Gastroesophageal sphincter (tissue), 3 donors: ENCODE measurements around the gene PRKG1.

Source experiments
- POLR2A ChIP-seq, 2 donors: fragments of 450-650 bp; IDR thresholded peaks; one replicate each; pipeline ENCODE4 v1.6.1; 2017; ENCODE audit warnings: antibody characterized with exemption in 2 of 2, mild to moderate bottlenecking in 2 of 2, moderate library complexity in 1 of 2
- POLR2AphosphoS5 ChIP-seq: sonication (generic); formaldehyde crosslinking; IDR thresholded peaks from one replicate; pipeline ENCODE4 v1.6.1; 2017; ENCODE audit warnings: antibody characterized with exemption
- TF ChIP-seq, protein P1 (sequence below), 4 experiments: fragments of 200-600 bp in 2 of 4; fragments of 450-650 bp in 2 of 4; sonication (generic) in 1 of 4; IDR thresholded peaks; one replicate each; pipeline ENCODE4 v1.5.1; 2017 to 2019; ENCODE audit warnings: antibody characterized with exemption in 4 of 4, mild to moderate bottlenecking in 2 of 4, moderate library complexity in 2 of 4

DNA sequence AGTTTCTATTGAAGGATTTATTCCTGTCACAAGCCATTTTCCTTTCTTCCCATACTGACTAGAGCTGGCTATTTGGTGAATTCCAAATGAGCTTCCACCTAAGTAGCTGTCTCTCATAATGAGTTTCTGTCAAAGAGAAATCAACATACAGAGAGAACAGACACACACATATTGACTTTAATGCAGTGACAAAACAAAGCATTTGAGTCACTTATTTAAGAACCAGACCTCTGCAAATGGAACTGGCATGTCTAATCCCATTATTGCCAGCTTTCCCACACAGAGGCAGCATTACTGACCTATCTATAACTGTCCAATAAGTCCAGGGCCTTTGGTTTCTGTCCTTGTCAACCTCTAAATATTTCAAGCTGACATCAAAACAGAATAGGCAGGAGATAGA is 804.4 kb downstream of the PRKG1 start:
- TF ChIP-seq, protein P1, sequence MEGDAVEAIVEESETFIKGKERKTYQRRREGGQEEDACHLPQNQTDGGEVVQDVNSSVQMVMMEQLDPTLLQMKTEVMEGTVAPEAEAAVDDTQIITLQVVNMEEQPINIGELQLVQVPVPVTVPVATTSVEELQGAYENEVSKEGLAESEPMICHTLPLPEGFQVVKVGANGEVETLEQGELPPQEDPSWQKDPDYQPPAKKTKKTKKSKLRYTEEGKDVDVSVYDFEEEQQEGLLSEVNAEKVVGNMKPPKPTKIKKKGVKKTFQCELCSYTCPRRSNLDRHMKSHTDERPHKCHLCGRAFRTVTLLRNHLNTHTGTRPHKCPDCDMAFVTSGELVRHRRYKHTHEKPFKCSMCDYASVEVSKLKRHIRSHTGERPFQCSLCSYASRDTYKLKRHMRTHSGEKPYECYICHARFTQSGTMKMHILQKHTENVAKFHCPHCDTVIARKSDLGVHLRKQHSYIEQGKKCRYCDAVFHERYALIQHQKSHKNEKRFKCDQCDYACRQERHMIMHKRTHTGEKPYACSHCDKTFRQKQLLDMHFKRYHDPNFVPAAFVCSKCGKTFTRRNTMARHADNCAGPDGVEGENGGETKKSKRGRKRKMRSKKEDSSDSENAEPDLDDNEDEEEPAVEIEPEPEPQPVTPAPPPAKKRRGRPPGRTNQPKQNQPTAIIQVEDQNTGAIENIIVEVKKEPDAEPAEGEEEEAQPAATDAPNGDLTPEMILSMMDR (IDR thresholded peaks at IDR 0.05): no peak
- TF ChIP-seq POLR2A (IDR thresholded peaks at IDR 0.05): no peak
- TF ChIP-seq POLR2AphosphoS5: no peak
